HCT116 (cell line): ENCODE data around the gene CRX.

Experiments
- CEBPB ChIP-seq: IDR thresholded peaks from 2 replicates; pipeline ENCODE4 v1.6.1; 2012; ENCODE audit warnings: low read depth
- CTCF ChIP-seq, 3 experiments: fragments of 200-600 bp in 1 of 3; sonication (generic) in 1 of 3; IDR thresholded peaks in 2 of 3; conservative IDR thresholded peaks in 1 of 3; 2 replicates each; pipeline ENCODE4 v1.5.1; 2012 to 2017; ENCODE audit warnings: low read depth in 2 of 3, low read length in 2 of 3, antibody characterized with exemption in 1 of 3, borderline replicate concordance in 1 of 3, control low read depth in 1 of 3, mild to moderate bottlenecking in 1 of 3, mixed read lengths in 1 of 3, mixed run types in 1 of 3, moderate library complexity in 1 of 3; ENCODE audit not compliant: insufficient read depth in 1 of 3
- EZH2 ChIP-seq: fragments of 200-600 bp; sonication (generic); IDR thresholded peaks from 2 replicates; pipeline ENCODE4 v1.6.1; 2017; ENCODE audit warnings: antibody characterized with exemption, mixed run types
- EZH2phosphoT487 ChIP-seq: fragments of 200-600 bp; IDR thresholded peaks from 2 replicates; pipeline ENCODE4 v1.6.1; 2018; ENCODE audit warnings: antibody characterized with exemption, borderline replicate concordance
- POLR2A ChIP-seq: IDR thresholded peaks from 2 replicates; pipeline ENCODE4 v1.7.0; 2011; ENCODE audit warnings: borderline replicate concordance; ENCODE audit not compliant: insufficient read depth, insufficient read length; ENCODE audit errors: extremely low read depth
- POLR2AphosphoS5 ChIP-seq: IDR thresholded peaks from 2 replicates; pipeline ENCODE4 v1.6.1; 2011; ENCODE audit warnings: mild to moderate bottlenecking, low read depth, low read length, moderate library complexity
- REST ChIP-seq: IDR thresholded peaks from 2 replicates; pipeline ENCODE4 v1.6.1; 2012; ENCODE audit warnings: low read depth
- TCF7L2 ChIP-seq: IDR thresholded peaks from 2 replicates; pipeline ENCODE4 v1.7.0; 2011; ENCODE audit warnings: borderline replicate concordance, inconsistent platforms; ENCODE audit not compliant: insufficient read depth, insufficient read length; ENCODE audit errors: extremely low read depth
- YY1 ChIP-seq: IDR thresholded peaks from 2 replicates; pipeline ENCODE4 v1.6.1; 2011; ENCODE audit warnings: low read length, low read depth, moderate library complexity, mild to moderate bottlenecking; ENCODE audit not compliant: insufficient replicate concordance; ENCODE audit errors: extremely low read depth
- ZBTB33 ChIP-seq: IDR thresholded peaks from 2 replicates; pipeline ENCODE4 v1.6.1; 2011; ENCODE audit warnings: mild to moderate bottlenecking, low read length, moderate library complexity; ENCODE audit not compliant: insufficient replicate concordance; ENCODE audit errors: extremely low read depth
- ZFX ChIP-seq: fragments of 450-650 bp; IDR thresholded peaks from 2 replicates; pipeline ENCODE4 v1.6.1; 2017
- ZNF274 ChIP-seq: fragments of 200-500 bp; sonication (Bioruptor generic); IDR thresholded peaks from 2 replicates; pipeline ENCODE4 v1.6.1; 2014; ENCODE audit warnings: mild to moderate bottlenecking, low read depth, low read length, inconsistent platforms

GRCh38 chr19:47861630-47862029 lies 39.9 kb downstream of the CRX start:
- TF ChIP-seq ZFX (no peak), EZH2 (no peak), POLR2AphosphoS5 (no peak), REST (no peak), CTCF (IDR thresholded peaks at IDR 0.05 in 2 of 3, conservative IDR thresholded peaks at IDR 0.05 in 1 of 3; ENCODE audit: borderline replicate concordance in 1 of 3, insufficient read depth in 1 of 3, low read depth in 2 of 3, low read length in 2 of 3) (no peak), ZBTB33 (no peak), ZNF274 (no peak), YY1 (no peak), POLR2A (no peak), CEBPB (no peak), TCF7L2 (no peak), EZH2phosphoT487 (no peak)
